ENCODE results near the gene FERD3L. TPM values are rescaled to one million over a fixed set of nuclear protein-coding genes. Genes with fewer than 3 reads are reported as not detected.

FERD3L gene
- total and polyA plus RNA-seq, 4 donors, result not detected

DNA sequence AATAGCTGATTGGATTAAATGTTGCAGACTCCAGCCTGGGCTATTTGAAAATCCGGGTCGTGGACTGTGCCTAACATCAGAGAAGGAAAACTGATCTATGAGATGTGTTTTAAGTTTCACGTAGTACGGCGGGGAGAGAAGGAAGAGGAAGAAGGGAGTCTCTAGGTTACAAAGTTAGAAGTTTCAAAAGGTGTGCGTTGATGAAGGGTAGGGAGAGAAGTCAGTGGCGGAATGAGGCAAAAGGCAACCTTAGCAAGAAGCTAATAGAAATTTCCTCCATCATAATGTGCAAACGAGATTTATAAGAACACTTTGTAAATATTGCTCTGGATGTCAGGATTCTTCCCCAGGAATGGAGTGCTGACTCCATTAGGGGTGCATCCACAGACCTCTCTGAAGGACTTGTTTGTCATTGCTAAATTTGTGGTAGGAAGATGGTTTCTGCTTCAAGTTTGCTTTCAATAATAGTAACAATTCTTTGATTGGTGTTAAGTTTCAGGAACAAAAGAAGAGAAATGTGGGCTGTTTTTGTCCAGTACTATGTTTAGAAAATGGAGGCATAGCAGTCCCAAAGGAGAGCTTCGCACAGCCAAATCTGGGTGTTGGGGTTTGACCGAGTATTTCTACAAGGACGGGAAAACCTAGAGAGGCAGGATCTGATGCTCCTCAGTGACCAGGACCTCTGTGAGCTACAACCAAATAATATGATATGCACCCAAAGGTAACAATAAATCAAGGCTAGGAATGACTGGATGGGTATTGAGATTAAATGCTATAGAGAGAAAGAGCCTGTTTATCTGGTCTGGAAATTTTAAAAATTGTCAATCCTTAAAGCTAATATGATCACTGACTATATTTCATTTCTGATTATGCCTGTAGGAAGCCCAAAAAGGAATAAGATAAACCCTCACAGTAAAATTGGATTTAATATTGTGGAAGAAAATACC is 35.9 kb downstream of the FERD3L start:
- Histone ChIP-seq H3K4me3 (ENCODE audit: low read depth in 1 of 3, low read length in 3 of 3) (no peak overlapping the region), H3K9me3 (ENCODE audit: control insufficient read depth in 4 of 4, low read length in 3 of 4) (peaks cover 0 to 3% (median under 1%) of the 10 kb centered on the region in 4 donors), H3K27ac (ENCODE audit: low read depth in 1 of 2, low read length in 2 of 2) (no peak overlapping the region), H3K4me1 (ENCODE audit: control insufficient read depth in 4 of 4, insufficient read depth in 4 of 4, low read length in 3 of 4) (peaks cover 0 to 16% (median 6%) of the 10 kb centered on the region in 4 donors), H3K9ac (ENCODE audit: low read depth in 1 of 2, low read length in 2 of 2) (no peak overlapping the region), H3K27me3 (ENCODE audit: control insufficient read depth in 4 of 4, insufficient read depth in 4 of 4, low read length in 3 of 4) (peaks cover 0 to 44% (median 9%) of the 10 kb centered on the region in 4 donors), H3K36me3 (ENCODE audit: control insufficient read depth in 4 of 4, insufficient read depth in 3 of 4, low read depth in 1 of 4, low read length in 3 of 4) (no peaks in the 10 kb centered on the region)
- 19% methylated on average over 11 of the region's 11 CpGs for WGBS
- DNase-seq (ENCODE audit: low spot score), result no peak
- TF ChIP-seq HNF4A (conservative IDR thresholded peaks at IDR 0.05) (no peak), YY1 (IDR thresholded peaks at IDR 0.05) (no peak), SP1 (IDR thresholded peaks at IDR 0.05) (no peak), JUND (IDR thresholded peaks at IDR 0.05) (no peak), RXRA (IDR thresholded peaks at IDR 0.05) (no peak), FOXA2 (IDR thresholded peaks at IDR 0.05) (no peak), TAF1 (conservative IDR thresholded peaks at IDR 0.05) (no peak)
- TF ChIP-seq, protein P1, sequence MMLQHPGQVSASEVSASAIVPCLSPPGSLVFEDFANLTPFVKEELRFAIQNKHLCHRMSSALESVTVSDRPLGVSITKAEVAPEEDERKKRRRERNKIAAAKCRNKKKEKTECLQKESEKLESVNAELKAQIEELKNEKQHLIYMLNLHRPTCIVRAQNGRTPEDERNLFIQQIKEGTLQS (IDR thresholded peaks at IDR 0.05), result no peak
- TF ChIP-seq, protein P2, sequence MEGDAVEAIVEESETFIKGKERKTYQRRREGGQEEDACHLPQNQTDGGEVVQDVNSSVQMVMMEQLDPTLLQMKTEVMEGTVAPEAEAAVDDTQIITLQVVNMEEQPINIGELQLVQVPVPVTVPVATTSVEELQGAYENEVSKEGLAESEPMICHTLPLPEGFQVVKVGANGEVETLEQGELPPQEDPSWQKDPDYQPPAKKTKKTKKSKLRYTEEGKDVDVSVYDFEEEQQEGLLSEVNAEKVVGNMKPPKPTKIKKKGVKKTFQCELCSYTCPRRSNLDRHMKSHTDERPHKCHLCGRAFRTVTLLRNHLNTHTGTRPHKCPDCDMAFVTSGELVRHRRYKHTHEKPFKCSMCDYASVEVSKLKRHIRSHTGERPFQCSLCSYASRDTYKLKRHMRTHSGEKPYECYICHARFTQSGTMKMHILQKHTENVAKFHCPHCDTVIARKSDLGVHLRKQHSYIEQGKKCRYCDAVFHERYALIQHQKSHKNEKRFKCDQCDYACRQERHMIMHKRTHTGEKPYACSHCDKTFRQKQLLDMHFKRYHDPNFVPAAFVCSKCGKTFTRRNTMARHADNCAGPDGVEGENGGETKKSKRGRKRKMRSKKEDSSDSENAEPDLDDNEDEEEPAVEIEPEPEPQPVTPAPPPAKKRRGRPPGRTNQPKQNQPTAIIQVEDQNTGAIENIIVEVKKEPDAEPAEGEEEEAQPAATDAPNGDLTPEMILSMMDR (IDR thresholded peaks at IDR 0.05; ENCODE audit: low read depth, low read length, missing input control), result no peak

DNA sequence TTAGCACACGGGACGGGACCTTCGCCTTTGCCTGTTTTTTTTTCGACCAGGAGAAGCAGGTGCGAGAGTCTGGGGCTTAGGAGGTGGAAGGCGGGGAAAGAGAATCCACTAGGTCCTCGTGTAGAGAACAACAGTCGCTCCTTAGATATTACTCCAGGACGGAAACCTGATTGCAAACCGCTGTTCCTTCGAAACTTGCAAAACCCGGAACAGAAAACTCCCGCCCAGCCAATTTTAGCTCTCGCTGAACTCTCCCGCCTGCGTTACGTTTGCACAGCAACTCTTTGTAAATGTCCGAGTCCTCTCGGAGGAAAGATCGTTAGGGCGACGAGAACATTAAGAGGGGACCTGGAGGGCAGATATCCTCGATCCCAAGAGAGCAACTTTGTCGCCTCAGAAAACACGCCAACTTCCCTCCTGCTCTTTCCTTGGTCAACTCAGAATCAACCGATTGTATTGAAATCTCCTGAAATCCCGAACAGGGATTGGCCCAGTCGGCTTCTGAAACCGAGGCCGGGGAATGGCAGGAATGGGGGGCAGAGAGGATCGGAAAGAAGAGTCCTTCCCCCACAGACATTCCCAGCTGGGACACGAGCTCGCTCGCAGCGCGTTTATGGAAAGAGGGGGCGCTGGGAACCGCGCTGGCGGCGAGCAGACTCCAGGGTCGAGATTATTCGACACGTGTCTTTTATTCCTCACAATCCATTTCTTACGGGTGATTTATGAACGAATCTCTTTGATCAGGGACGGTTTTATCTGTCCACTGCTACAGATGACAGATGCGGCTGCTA is 37.7 kb downstream of the FERD3L start:
- Histone ChIP-seq H3K27ac (ENCODE audit: low read depth in 1 of 2, low read length in 2 of 2) (no peak overlapping the region), H3K27me3 (ENCODE audit: control insufficient read depth in 4 of 4, insufficient read depth in 4 of 4, low read length in 3 of 4) (peaks cover 0 to 40% (median 7%) of the 10 kb centered on the region in 4 donors), H3K9ac (ENCODE audit: low read depth in 1 of 2, low read length in 2 of 2) (no peak overlapping the region), H3K4me1 (ENCODE audit: control insufficient read depth in 4 of 4, insufficient read depth in 4 of 4, low read length in 3 of 4) (peaks cover 0 to 16% (median 6%) of the 10 kb centered on the region in 4 donors), H3K4me3 (ENCODE audit: low read depth in 1 of 3, low read length in 3 of 3) (peak overlapping the region in 1 of 3 donors; percentile 18), H3K36me3 (ENCODE audit: control insufficient read depth in 4 of 4, insufficient read depth in 3 of 4, low read depth in 1 of 4, low read length in 3 of 4) (no peaks in the 10 kb centered on the region), H3K9me3 (ENCODE audit: control insufficient read depth in 4 of 4, low read length in 3 of 4) (peaks cover 0 to 3% (median under 1%) of the 10 kb centered on the region in 4 donors)
- DNase-seq (ENCODE audit: low spot score), result no peak
- TF ChIP-seq, protein P2 (IDR thresholded peaks at IDR 0.05; ENCODE audit: low read depth, low read length, missing input control), result no peak
- TF ChIP-seq HNF4A (conservative IDR thresholded peaks at IDR 0.05), result no peak
- WGBS, result 3% methylated on average over 48 of the region's 48 CpGs

DNA sequence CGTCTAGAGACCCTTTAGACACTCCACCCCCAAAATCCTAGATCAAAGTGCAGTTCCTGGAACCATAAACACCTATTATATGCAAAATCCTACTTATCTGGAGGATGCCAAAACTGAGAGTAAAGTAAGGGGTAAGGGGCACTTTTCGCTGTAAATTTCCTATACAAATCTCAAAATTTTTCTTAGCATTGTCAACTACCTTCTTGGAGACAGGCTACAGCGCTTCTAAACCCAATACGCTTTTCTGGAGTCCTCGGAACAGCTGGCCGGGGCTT is 38.2 kb downstream of the FERD3L start:
- WGBS, result 3% methylated on average over 6 of the region's 6 CpGs
- no peak overlapping the region for H3K9ac ChIP-seq (ENCODE audit: low read depth in 1 of 2, low read length in 2 of 2)
- no peak for DNase-seq (ENCODE audit: low spot score)
- H3K4me1 ChIP-seq (ENCODE audit: control insufficient read depth in 4 of 4, insufficient read depth in 4 of 4, low read length in 3 of 4), result peaks cover 0 to 16% (median 6%) of the 10 kb centered on the region in 4 donors
- peaks cover 0 to 38% (median 7%) of the 10 kb centered on the region in 4 donors for H3K27me3 ChIP-seq (ENCODE audit: control insufficient read depth in 4 of 4, insufficient read depth in 4 of 4, low read length in 3 of 4)
- peak overlapping the region in 1 of 3 donors; percentile 18 for H3K4me3 ChIP-seq (ENCODE audit: low read depth in 1 of 3, low read length in 3 of 3)
- H3K27ac ChIP-seq (ENCODE audit: low read depth in 1 of 2, low read length in 2 of 2), result no peak overlapping the region
- peaks cover 0 to 3% (median under 1%) of the 10 kb centered on the region in 4 donors for H3K9me3 ChIP-seq (ENCODE audit: control insufficient read depth in 4 of 4, low read length in 3 of 4)
- no peaks in the 10 kb centered on the region for H3K36me3 ChIP-seq (ENCODE audit: control insufficient read depth in 4 of 4, insufficient read depth in 3 of 4, low read depth in 1 of 4, low read length in 3 of 4)
- TF ChIP-seq HNF4G (IDR thresholded peaks at IDR 0.05) (no peak), FOXA1 (IDR thresholded peaks at IDR 0.05) (no peak), EGR1 (IDR thresholded peaks at IDR 0.05; ENCODE audit: low read depth in 2 of 2) (no peak), FOXA2 (IDR thresholded peaks at IDR 0.05) (no peak), YY1 (IDR thresholded peaks at IDR 0.05) (no peak), HNF4A (conservative IDR thresholded peaks at IDR 0.05) (no peak), RAD21 (IDR thresholded peaks at IDR 0.05) (no peak), RXRA (IDR thresholded peaks at IDR 0.05) (no peak), TAF1 (conservative IDR thresholded peaks at IDR 0.05) (no peak), NR2F2 (IDR thresholded peaks at IDR 0.05) (no peak), GABPA (IDR thresholded peaks at IDR 0.05 in 1 of 2, conservative IDR thresholded peaks at IDR 0.05 in 1 of 2) (no peak)
- TF ChIP-seq, protein P3, sequence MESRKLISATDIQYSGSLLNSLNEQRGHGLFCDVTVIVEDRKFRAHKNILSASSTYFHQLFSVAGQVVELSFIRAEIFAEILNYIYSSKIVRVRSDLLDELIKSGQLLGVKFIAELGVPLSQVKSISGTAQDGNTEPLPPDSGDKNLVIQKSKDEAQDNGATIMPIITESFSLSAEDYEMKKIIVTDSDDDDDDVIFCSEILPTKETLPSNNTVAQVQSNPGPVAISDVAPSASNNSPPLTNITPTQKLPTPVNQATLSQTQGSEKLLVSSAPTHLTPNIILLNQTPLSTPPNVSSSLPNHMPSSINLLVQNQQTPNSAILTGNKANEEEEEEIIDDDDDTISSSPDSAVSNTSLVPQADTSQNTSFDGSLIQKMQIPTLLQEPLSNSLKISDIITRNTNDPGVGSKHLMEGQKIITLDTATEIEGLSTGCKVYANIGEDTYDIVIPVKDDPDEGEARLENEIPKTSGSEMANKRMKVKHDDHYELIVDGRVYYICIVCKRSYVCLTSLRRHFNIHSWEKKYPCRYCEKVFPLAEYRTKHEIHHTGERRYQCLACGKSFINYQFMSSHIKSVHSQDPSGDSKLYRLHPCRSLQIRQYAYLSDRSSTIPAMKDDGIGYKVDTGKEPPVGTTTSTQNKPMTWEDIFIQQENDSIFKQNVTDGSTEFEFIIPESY (IDR thresholded peaks at IDR 0.05), result no peak
- TF ChIP-seq, protein P2 (IDR thresholded peaks at IDR 0.05; ENCODE audit: low read depth, low read length, missing input control), result no peak
